HEK293T (cell line): Measurements from ENCODE around the gene NR5A1.

Source experiments
- CTCF ChIA-PET: fragments of 350-600 bp; formaldehyde crosslinking; extraction: SDS; loops from one replicate; lab custom pipeline; 2021; ENCODE audit warnings: antibody characterized with exemption, inconsistent platforms; lab: Yijun Ruan, JAX
- POLR2A ChIA-PET: fragments of 350-600 bp; formaldehyde crosslinking; extraction: SDS; loops from one replicate; lab custom pipeline; 2020; ENCODE audit warnings: antibody characterized with exemption, inconsistent platforms; lab: Yijun Ruan, JAX
- DNase-seq: peaks from one replicate; pipeline ENCODE4 v3.0.0; 2012; ENCODE audit warnings: mixed read lengths; ENCODE audit errors: extremely low spot score
- ARNT ChIP-seq: fragments of 450-650 bp; IDR thresholded peaks from 2 replicates; pipeline ENCODE4 v1.6.1; 2017; ENCODE audit warnings: mild to moderate bottlenecking
- BHLHE40 ChIP-seq: fragments of 450-650 bp; IDR thresholded peaks from 2 replicates; pipeline ENCODE4 v1.6.1; 2016; ENCODE audit warnings: mild to moderate bottlenecking, moderate library complexity, borderline replicate concordance
- CTBP1 ChIP-seq: fragments of 450-650 bp; IDR thresholded peaks from 2 replicates; pipeline ENCODE4 v1.6.1; 2016; ENCODE audit warnings: borderline replicate concordance
- ELF4 ChIP-seq: fragments of 450-650 bp; IDR thresholded peaks from 2 replicates; pipeline ENCODE4 v1.6.1; 2017; ENCODE audit warnings: antibody characterized with exemption
- FOXA1 ChIP-seq: fragments of 450-650 bp; IDR thresholded peaks from 2 replicates; pipeline ENCODE4 v1.6.1; 2016; ENCODE audit warnings: mild to moderate bottlenecking
- FOXK2 ChIP-seq: fragments of 450-650 bp; IDR thresholded peaks from 2 replicates; pipeline ENCODE4 v1.6.1; 2016; ENCODE audit warnings: mild to moderate bottlenecking
- FOXM1 ChIP-seq: fragments of 450-650 bp; IDR thresholded peaks from 2 replicates; pipeline ENCODE4 v1.6.1; 2017; ENCODE audit warnings: mild to moderate bottlenecking, borderline replicate concordance
- HDGF ChIP-seq: fragments of 450-650 bp; IDR thresholded peaks from 2 replicates; pipeline ENCODE4 v1.6.1; 2017; ENCODE audit warnings: antibody characterized with exemption, borderline replicate concordance
- L3MBTL2 ChIP-seq: fragments of 450-650 bp; conservative IDR thresholded peaks from 2 replicates; pipeline ENCODE4 v1.6.1; 2016; ENCODE audit warnings: mild to moderate bottlenecking
- LEF1 ChIP-seq: fragments of 450-650 bp; IDR thresholded peaks from 2 replicates; pipeline ENCODE4 v1.6.1; 2017; ENCODE audit warnings: mild to moderate bottlenecking, borderline replicate concordance
- NFRKB ChIP-seq: fragments of 450-650 bp; IDR thresholded peaks from 2 replicates; pipeline ENCODE4 v1.6.1; 2016; ENCODE audit warnings: mild to moderate bottlenecking, moderate library complexity
- PKNOX1 ChIP-seq: fragments of 450-650 bp; IDR thresholded peaks from 2 replicates; pipeline ENCODE4 v1.6.1; 2016
- SP1 ChIP-seq: fragments of 450-650 bp; IDR thresholded peaks from 2 replicates; pipeline ENCODE4 v1.6.1; 2017
- SUZ12 ChIP-seq: fragments of 450-650 bp; IDR thresholded peaks from 2 replicates; pipeline ENCODE4 v1.6.1; 2016; ENCODE audit warnings: mild to moderate bottlenecking
- TARDBP ChIP-seq: fragments of 450-650 bp; IDR thresholded peaks from 2 replicates; pipeline ENCODE4 v1.6.1; 2016
- ZNF384 ChIP-seq: fragments of 450-650 bp; IDR thresholded peaks from 2 replicates; pipeline ENCODE4 v1.6.1; 2016

The NR5A1 gene

GRCh38 chr9:124479371-124479770 lies 27.8 kb downstream of the NR5A1 start:
- TF ChIP-seq BHLHE40 (no peak), L3MBTL2 (no peak), NFRKB (no peak), SUZ12 (no peak), ARNT (no peak), FOXA1 (no peak)
- ChIA-PET CTCF (interaction anchor here (0.7 kb wide), 1 partner anchor 69 kb away, joined by 3 read pairs; no protein-coding TSS in a partner anchor), POLR2A (no interaction called here)
- no peak for DNase-seq

- ChIA-PET POLR2A (no interaction called here), CTCF (no interaction called here)
- TF ChIP-seq HDGF (no peak), NFRKB (no peak), SUZ12 (no peak), SP1 (no peak), BHLHE40 (no peak), ZNF384 (no peak), ELF4 (no peak), L3MBTL2 (no peak), CTBP1 (no peak), FOXM1 (no peak), FOXK2 (no peak), FOXA1 (no peak), PKNOX1 (no peak), LEF1 (no peak), ARNT (no peak), TARDBP (no peak)
- no peak for DNase-seq
Observed at GRCh38 chr9:124478354-124478753, 28.8 kb downstream of the NR5A1 start.

- ChIA-PET CTCF (no interaction called here), POLR2A (no interaction called here)
- TF ChIP-seq ZNF384 (no peak), FOXK2 (no peak), PKNOX1 (no peak), ELF4 (no peak), HDGF (no peak), L3MBTL2 (no peak), CTBP1 (no peak), ARNT (no peak), BHLHE40 (no peak), SUZ12 (no peak), NFRKB (no peak), TARDBP (no peak), FOXM1 (no peak), LEF1 (no peak), SP1 (no peak), FOXA1 (no peak)
- DNase-seq: peak; percentile 47
Observed at GRCh38 chr9:124477648-124478285, 29.4 kb downstream of the NR5A1 start.

DNA sequence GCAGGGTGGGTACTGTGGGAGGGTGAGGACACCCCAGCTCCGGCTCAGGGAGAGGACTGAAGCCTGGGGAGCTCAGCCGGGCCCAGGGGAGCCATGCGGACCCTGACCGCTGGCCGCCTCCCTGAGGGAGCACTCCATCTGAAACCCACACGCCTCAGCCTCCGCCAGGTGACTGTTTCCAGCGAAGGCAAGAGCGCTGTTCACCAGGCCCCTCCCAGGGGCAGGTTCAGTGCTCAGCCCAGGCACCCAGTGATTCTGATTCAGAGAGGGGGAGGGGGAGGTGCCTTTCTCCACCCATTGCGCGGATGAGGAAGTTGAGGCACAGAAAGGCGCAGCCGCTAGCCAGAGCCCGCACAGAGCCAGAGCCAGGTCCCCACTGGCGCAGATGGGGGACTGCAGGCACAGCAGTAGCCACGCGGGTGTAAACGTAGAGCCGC lies 30.0 kb downstream of the NR5A1 start:
- peak; percentile 53 for DNase-seq
- CTCF ChIA-PET: no interaction called here
- TF ChIP-seq ELF4 (no peak), TARDBP (no peak), PKNOX1 (no peak), HDGF (no peak), BHLHE40 (no peak), SUZ12 (no peak), CTBP1 (no peak), FOXA1 (no peak), L3MBTL2 (no peak), LEF1 (no peak), ARNT (no peak), FOXM1 (no peak), NFRKB (no peak), ZNF384 (no peak)
- POLR2A ChIA-PET: no interaction called here

GRCh38 chr9:124475868-124476690 lies 31.1 kb downstream of the NR5A1 start:
- CTCF ChIA-PET: interaction anchor here (0.7 kb wide), 1 partner anchor 377 kb away, joined by 3 read pairs; the partner anchor contains the start of gene WDR38
- DNase-seq: no peak
- TF ChIP-seq HDGF: no peak
- TF ChIP-seq SP1: no peak
- TF ChIP-seq ARNT: no peak
- no peak for TF ChIP-seq NFRKB
- no peak for TF ChIP-seq ZNF384
- TF ChIP-seq PKNOX1: no peak
- TF ChIP-seq ELF4: no peak
- TF ChIP-seq TARDBP: no peak
- no peak for TF ChIP-seq FOXM1
- no peak for TF ChIP-seq CTBP1
- TF ChIP-seq SUZ12: no peak
- TF ChIP-seq LEF1: no peak
- TF ChIP-seq L3MBTL2: no peak
- POLR2A ChIA-PET: no interaction called here
